ENCODE data around the gene PIGU.
"Not testable (repeated sequence)": the region's sequence is repeated elsewhere in the genome, so short reads cannot be mapped to it uniquely, and the experiment has no call there.

The PIGU gene

DNA sequence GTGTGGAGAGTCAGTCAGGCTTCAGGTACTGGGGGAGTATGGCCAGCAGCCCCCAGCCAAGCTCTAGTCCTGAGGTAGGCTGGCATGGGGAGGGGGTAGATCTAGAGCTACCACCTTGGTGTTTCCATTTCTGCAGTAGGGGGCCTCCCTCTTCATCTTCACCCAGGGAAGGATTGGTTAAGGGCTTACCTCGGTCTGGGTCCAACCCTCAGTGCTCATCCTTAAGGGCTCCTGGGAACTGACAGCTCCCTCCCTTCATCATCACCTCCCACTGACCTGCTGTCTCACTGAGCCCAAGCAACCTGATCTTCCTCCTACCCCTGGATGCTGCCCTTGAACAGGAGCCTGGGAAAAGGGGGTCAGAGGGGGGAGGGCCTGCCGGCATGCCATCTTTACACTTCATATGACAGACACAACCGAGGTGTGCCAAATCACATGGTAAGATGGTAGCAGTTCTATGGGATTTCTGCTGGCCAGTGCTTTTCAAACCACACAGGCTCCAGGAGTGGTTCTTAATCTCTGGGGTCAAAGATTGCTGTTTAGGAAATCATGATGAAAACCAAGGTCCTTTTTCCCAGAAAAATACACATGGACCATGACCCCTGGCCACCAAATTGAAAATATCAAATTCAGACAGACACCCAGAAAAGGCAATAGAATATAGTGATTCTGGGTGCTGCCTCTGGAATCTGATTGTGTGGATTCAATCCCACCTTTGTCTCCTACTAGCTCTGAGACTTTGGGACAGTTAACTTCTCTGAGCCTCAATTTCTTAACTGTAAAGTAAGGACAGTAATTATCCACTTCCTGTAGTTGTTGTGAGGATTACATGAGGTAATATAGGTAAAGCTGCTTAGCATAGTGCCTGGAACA is 30.3 kb upstream of the PIGU start:
- no peak for DNase-seq

DNA sequence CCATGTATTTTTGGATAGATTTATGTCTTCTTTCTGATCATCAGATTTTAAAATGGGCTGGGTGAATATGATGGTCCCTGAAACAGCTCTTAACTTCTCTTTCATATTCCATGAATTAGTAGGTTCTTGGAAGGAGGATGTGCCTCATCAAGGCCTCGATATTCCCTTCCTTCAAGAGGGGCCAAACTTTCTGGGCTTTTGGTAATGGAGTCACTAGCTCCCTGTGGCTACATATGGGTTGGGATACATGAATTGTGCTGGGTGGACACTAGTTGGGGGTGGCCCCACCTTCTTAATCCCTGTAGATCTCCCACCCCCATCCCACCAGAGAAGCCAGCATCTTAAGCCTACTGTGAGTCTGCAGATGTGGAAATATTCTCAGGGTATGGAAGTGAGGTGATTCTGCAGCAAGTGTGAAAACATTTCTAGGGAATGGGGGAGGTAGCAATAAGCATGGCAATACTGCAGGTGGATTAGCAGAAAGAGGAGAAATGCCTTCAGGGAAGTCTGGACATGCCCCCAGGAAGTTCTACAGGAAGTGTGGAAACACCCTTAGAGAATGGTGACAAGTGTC is 29.5 kb upstream of the PIGU start:
- no peak for DNase-seq

DNA sequence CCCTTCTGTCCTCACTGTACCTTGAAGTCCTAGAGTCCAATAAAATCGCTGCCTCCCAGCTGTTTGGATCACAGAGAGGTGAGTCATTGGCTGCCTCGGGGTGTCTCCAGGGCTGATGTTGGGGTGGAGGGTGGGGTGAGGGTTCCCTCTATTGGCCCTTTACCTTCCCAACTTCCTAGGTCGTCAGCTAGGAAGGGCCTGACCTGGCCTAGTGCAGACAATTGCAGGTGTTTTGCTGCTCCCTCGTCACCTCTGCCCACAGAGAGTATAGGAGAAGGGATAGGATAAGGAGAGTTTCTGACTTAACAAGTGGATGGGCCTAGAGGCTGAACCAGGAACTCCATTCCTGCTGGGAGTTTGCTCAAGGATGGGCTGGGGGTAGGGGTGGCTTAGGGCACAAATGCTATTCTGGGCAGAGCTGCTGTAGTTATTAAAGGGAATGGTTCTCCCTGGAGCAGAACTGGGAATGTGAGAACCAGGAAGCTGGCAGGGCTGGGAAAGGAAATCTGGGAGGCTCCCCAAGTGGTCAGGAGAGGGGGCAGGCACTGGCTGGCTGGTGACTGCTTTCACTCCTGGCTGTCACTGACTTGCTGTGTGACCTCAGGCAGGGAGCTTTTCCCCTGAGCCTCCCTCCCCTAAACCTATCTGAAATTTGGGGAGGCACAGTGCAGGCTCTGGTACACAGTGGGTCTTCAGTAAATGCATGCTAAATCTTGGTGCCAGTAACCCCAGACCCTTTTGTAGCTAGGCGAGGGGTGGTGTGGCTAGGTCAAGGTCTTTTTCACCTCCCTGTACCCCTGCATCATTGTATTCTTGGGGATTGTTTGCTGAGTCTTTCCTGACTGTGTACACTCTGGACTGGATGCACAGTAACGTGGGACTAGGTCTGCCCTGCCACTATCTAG is 28.8 kb upstream of the PIGU start:
- DNase-seq = peak in 18 of 51 donors; percentile 2 to 49 (median 20)

DNA sequence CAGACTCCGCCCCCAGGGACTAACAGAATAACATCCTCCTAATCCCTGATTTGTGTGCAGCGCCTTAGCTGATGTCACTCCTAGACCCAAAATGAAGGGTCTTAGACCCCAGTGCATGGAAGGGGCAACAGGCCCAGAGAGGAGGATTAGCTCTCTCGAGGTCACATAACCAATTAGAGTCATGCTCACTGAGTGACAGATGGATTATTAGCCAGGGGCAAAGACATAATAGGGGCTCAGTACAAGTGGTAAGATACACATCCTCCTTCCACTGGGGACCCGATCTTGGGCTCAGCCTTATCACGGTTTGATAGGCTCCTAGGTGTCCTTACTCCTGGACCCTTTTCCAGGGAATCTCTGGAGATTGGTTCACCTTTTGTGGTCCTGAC is 28.1 kb upstream of the PIGU start:
- peak in 3 of 51 donors; percentile 33 to 49 (median 46) for DNase-seq

DNA sequence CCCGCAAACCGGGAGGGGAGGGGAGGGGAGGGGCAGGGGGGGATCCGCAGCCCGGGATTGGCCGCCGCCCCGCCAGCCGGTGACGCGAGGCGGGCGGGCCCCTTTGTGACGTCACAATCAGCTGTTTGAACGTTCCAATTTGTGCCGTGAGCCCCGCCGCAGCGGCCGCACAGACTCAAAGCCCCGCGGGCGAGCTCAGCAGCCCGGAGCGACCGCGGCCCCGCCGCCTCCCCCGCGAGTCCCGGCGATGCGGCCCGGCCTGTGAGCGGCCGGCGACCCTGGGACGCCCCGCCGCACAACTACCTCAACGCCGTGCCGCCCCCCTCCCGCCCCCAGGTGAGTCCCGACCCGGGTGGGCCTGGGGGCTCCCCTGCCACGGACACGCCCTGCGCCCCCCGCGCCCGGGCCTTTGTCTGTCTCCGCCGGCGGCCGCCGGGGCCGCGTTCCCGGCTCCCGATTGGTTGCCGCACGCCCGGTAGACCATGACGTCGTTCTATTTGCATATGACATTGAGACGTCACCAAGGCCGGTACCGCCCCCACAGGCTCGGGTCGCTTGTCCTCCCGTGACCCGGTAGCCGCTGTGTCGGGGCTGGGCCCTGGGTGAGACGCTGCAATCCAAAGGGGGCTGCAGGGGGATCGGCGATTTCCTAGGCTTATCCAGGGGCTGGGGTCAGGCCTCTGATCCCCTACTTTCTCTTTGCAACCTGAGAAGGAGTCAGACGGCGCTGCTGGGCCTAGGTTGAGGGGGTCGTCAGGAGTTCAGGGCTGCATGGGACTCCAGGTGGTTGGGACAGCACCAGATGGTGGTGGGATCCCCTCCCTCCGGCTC is 27.5 kb upstream of the PIGU start, which contains the start of gene TP53INP2:
Gene TP53INP2 (plus strand): TSS at position 168 of the 831 bp plus-strand sequence. CDS start 4,396 bp downstream, outside the sequence.
- DNase-seq = peak; percentile 47 to 96 (median 89)

DNA sequence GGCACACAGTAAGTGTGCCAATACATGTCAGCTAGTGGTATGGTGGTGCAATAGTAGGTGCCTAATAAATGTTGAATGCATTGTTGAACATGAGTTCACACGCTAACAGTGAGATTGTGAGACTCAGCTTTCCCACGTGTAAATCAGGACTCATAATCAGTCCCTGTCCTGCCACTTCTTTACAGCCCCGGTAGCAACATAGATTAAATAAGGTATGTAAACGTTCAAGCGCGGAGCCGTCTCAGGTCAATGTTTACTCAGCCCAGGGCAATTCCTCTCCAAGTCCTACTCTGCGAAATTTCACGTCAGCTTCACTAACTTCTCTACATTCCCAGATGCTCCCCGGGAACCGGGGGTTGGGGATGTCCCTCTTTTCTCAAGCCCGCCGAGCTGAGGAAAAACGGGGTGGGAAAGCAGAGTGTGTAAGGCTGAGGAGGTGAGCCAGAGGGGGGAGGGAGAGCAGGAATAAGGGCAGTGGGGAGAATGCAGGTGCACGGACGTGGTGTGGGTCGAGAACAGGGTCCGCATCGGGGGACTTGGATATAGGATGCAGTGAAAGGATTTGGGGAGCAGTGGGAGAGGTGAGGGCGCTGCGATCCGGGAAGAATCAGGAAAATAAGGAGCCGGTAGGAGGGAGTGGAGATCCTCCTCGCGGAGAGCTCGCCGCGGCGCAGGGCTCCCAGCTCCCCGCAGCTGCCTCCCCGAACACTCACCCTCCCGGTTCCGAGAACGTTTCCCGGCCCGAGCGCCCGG is 26.7 kb upstream of the PIGU start:
- peak in 6 of 51 donors; percentile 39 to 69 (median 58) for DNase-seq

DNA sequence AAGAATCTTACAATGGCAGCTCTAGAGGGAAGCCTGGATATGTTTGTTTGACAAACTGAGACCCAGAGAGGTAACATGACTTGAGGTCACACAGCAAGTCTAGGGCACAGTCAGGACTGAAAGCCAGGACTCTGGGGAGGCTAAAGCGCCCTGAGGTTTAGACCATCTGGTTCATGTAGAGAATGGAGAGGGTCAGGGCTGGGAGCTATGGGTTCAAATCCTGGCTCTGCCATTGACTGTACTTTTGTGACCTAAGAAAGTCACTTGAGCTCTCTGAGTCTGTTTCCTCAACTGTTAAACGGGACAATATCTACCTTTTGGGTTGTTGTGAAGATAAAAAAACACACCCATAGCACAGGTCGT is 26.1 kb upstream of the PIGU start:
- no peak for DNase-seq

DNA sequence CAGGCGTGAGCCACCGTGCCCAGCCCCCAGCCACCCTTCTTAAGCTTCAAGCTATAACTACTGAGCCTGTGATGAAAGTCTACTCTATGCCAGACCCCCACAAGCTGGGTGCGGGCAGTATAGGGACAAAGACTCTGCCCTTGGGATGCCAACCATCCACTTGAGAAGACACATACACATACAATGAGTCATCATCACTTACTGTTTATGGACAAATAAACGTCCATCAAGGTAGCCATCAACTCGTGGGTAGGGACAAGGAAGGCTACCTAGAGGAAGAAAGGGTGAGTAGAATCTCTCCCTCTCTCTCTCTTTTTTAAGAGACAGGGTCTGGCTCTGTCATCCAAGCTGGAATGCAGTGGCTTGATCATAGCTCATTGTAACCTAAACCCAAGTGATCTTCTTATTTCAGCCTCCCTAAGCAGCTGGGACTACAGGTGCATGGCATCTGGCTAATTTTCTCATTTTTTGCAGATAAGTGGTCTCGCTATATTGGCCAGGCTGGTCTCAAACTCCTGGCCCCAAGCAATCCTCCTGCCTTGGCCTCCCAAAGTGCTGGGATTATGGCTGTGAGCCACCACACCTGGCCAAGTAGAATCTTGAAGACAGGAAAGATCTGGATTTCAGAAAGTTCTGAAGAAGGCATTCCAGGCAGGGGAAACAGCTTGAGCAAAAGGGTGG is 24.7 kb upstream of the PIGU start:
- no peak for DNase-seq

DNA sequence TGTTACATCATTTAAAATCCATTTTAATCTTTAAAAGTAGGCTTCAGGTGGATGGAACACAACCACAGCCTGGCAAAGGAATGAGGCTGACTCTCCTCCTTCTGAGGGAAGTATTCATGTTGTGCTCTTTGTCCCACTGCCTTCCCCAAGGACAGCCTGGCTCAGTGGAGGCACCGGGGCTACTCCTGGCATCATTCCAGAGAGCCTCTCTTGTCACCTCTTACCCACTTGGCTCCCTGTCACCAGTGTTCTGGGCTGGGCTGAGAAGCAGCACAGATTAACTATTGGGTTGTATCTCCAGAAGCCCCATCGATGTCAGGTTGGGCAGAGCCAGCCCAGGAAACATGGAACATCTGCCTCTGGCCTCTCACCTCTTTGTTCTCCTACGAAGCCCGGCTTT is 16.5 kb upstream of the PIGU start:
- peak in 11 of 51 donors; percentile 5 to 24 (median 14) for DNase-seq

DNA sequence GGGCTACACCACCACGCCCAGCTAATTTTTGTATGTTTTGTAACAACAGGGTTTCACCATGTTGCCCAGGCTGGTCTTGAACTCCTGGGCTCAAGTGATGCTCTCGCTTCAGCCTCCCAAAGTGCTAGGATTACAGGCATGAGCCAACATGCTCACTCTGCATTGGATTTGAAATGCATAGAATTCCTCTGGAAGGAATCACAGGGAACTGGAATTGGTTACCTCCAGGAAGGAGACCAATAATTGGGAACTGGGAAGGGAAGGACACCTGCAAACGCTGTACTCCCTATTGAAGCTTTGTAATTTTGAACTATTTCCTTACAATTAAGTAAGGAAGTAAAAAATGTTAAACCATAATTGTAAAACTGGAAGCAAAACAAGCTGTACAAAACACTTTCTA is 14.9 kb upstream of the PIGU start:
- no peak for DNase-seq

DNA sequence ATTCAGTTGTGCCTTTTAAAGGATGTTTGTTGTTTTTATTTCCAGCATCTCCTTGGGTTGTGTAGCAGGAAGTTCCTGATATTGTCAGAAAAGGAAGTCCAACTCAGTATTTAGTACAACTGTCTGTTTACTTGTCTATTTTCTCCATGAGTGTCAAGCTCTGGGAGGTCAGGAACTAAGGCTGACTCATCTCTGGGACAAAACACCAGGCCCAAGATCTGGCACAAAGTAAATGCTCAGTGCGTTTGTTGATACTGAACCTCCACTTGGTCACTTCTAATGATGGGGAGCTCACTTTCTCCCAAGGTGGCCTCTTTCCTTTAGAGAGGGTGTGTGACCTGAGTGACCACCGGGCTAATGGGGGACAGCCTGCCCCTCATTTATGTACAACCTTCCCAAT is 12.6 kb upstream of the PIGU start:
- no peak for DNase-seq

DNA sequence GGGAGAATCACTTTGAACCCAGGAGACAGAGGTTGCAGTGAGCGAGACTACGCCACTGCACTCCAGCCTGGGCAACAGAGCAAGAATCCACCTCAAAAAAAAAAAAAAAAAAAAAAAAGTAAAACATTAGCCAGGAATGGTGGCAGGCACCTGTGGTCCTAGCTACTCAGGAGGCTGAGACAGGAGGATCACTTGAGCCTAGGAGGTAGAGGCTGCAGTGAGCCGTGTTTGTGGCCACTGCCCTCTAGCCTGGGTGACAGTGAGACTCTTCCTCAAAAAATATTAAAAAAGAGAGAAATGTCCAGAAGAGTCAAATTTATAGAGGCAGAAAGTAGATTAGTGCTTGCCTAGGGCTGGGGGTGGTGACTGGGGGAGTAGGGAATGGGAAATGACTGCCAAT is 6.8 kb upstream of the PIGU start:
- DNase-seq = no peak

DNA sequence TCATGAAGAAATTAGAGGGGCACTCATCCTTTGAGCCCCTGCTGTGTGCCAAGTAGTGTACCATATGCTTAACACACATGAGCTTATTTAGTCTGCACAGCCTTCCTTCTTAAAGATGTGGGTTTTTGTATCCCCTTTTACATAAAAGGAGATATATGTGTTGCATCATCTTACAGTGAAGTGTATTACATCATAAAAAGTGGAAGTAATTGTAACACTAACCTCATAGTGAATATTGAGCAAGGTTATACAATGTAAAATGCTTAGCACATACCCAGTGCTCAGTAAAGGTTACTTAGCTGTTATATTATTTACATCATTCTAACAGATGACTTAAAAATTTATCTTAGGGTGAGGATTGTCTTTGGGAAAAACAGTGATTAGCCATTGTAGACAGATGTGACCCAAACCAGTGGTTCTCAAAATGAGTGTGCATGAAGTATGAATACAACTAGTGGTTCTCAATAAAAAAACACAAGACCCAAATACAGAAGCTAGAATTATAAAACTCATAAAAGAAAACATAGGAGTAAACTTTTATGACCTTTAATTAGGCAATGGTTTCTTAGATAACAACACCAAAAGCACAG is 3.8 kb upstream of the PIGU start:
- DNase-seq = no peak

DNA sequence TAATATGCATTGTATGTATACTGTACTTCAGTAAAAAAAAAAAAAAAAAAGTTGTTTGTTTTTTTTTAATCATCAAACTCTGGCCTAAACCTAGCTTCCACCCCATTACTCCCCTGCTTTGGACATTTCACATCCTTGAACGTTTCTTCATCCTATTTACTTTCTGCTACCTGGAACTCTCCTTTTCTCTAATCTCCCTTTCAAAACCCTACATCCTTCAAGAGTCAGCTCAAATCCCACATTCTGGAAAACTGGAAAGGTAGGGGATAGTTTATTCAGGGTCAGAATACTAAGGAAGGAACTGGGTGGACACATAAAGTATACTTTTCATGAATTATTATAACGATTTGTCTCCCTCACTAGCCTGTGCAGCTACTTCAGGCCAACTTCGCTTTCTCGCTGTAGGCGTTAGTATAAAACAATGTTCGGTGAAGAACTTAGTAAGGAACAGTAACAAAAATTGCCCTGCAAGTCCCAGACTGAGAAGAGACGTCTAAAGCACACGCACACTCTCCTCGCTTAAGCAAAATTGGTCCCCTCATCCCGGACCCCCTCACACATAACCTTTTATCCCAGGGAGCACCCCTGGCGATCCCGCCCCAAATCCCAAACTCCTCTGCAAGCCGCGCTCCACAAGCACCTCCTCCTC is 775 bp downstream of the PIGU start:
- DNase-seq = no peak

DNA sequence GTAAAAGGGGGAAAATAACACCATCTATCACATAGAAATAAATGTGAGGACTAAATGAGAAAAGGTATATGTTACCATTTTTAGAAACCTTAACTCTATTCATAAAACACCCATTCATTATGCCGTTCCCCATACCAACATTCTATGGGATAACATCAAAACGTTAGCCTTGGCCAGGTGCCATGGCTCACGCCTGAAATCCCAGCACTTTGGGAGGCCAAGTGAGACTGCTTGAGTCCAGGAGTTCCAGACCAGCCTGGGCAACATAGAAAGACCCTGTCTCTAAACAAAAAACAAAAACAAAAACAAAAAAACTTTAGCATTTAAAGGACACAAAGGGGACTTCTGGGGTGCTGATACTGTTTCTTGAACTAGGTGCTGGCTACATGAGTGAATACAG is 1.3 kb downstream of the PIGU start:
- DNase-seq = no peak

DNA sequence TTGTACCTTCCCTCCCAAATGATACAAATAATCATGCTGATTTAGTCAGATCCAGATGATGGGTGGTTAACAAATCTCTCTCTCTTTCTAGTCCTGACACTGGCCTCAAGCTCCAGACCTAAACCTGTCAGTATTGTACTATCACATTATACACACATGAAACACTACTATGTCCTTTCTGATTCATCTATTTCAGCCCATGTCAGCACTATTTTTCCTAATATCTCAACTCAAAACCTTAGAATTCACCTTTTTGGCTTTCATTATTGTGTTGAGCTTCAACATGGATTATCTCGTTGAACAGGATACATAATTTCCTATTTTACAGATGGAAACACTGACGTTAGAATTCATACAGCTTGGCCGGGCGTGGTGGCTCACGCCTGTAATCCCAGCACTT is 3.5 kb downstream of the PIGU start:
- DNase-seq = no peak

DNA sequence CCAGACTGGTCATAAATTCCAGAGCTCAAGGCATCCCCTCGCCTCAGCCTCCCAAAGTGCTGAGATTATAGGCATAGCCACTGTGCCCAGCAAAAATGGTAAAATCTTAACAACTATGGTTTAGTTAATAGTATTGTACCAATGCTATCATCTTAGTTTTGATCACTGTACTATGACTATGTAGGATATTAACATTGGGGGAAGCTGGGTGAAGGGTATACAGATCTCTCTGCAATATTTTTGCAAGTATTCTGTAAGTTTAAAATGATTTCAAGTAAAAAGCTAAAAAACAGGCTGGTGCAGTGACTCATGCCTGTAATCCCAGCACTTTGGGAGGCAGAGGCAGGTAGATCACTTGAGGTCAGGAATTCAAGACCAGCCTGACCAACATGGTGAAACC is 7.8 kb downstream of the PIGU start:
- DNase-seq = no peak

DNA sequence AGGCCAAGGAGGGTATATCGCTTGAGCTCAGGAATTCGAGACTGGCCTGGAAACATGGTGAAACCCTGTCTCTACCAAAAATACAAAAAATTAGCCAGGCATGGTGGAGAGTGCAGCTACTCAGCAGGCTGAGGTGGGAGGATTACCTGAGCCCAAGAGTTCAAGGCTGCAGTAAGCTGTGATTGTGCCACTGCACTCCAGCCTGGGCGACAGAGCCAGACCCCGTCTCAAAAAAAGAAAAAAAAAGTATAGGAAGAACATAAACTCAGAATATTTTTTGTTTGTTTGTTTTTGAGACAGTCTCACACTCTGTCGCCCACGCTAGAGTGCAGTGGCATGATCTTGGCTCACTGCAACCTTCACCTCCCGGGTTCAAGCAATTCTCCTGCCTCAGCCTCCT is 12.1 kb downstream of the PIGU start:
- DNase-seq = not testable (repeated sequence)

All from hypothalamus (tissue), 51 donors.